GM12878 (cell line): ENCODE measurements around the gene TNXB. TPM values are rescaled to one million over a fixed set of nuclear protein-coding genes. Genes with fewer than 3 reads are reported as not detected.

Experiments
- ATAC-seq: fragments of 200-7000 bp; cut with Tn5 transposase; 3 replicates; pipeline ENCODE4 v1.9.1; 2020; ENCODE audit warnings: mild to moderate bottlenecking, moderate library complexity
- BruUV-seq: library from RNA; stranded (reverse); fragments of 400-500 nt; replicated peaks from 2 replicates; lab custom pipeline; 2021; lab: Mats Ljungman, UMichigan
- CTCF ChIA-PET: fragments of 300-600 bp; sonication (Branson Sonifier 250); formaldehyde crosslinking; extraction: SDS; loops from one replicate; lab custom pipeline; 2021; ENCODE audit warnings: inconsistent platforms; lab: Yijun Ruan, JAX
- POLR2A ChIA-PET: fragments of 350-600 bp; formaldehyde crosslinking; extraction: SDS; loops from one replicate; lab custom pipeline; 2021; ENCODE audit warnings: inconsistent platforms; lab: Charles Lee
- RAD21 ChIA-PET: fragments of 300-600 bp; sonication (Branson Sonifier 250); formaldehyde crosslinking; loops from one replicate; lab custom pipeline; 2023; ENCODE audit warnings: antibody characterized with exemption; ENCODE audit not compliant: unreplicated experiment; lab: Charles Lee
- SMC1A ChIA-PET: fragments of 300-600 bp; sonication (Branson Sonifier 250); formaldehyde crosslinking; loops from one replicate; lab custom pipeline; 2023; ENCODE audit not compliant: unreplicated experiment, uncharacterized antibody; lab: Charles Lee
- DNase-seq: peaks from one replicate; pipeline ENCODE4 v3.0.0-alpha.2; 2011; ENCODE audit warnings: low read depth, low spot score
- FAIRE-seq: peaks from 3 replicates; lab custom pipeline; 2011; peaks lifted over from hg19 to GRCh38; lab: Jason Lieb, UNC
- H2AFZ ChIP-seq: 2 replicates; pipeline ENCODE4 v1.6.0; 2011; ENCODE audit warnings: low read depth, low read length, control low read depth; ENCODE audit not compliant: control insufficient read depth
- H3K27ac ChIP-seq: 2 replicates; pipeline ENCODE4 v1.5.1; 2011; ENCODE audit warnings: control low read depth; ENCODE audit not compliant: control insufficient read depth, insufficient read depth
- H3K27me3 ChIP-seq, 2 experiments: replicated peaks in 1 of 2; 2 replicates each; pipeline versions ENCODE4 v1.6.0 to v1.6.1; 2011; ENCODE audit warnings: low read length in 1 of 2; ENCODE audit not compliant: control insufficient read depth in 2 of 2, insufficient read depth in 2 of 2
- H3K36me3 ChIP-seq, 2 experiments: 2 replicates each; pipeline ENCODE4 v1.5.1; 2011; ENCODE audit warnings: low read length in 1 of 2; ENCODE audit not compliant: control insufficient read depth in 2 of 2, insufficient read depth in 2 of 2
- H3K4me1 ChIP-seq: 2 replicates; pipeline ENCODE4 v1.6.1; 2011; ENCODE audit warnings: mild to moderate bottlenecking, low read length, moderate library complexity, mixed read lengths; ENCODE audit not compliant: control insufficient read depth, insufficient read depth
- H3K4me2 ChIP-seq: 2 replicates; pipeline ENCODE4 v1.6.0; 2011; ENCODE audit warnings: control low read depth; ENCODE audit not compliant: control insufficient read depth, insufficient read depth
- H3K4me3 ChIP-seq: fragments of 200-600 bp; sonication (generic); 2 replicates; pipeline ENCODE4 v1.5.1; 2016
- H3K79me2 ChIP-seq: 2 replicates; pipeline ENCODE4 v1.6.0; 2011; ENCODE audit warnings: low read length; ENCODE audit not compliant: control insufficient read depth, insufficient read depth
- H3K9ac ChIP-seq: 2 replicates; pipeline ENCODE4 v1.8.0; 2011; ENCODE audit warnings: low read length, control low read depth, mixed read lengths; ENCODE audit not compliant: control insufficient read depth, insufficient read depth
- H3K9me3 ChIP-seq: replicated peaks from 3 replicates; pipeline ENCODE4 v1.5.1; 2011; ENCODE audit warnings: mild to moderate bottlenecking, low read length; ENCODE audit not compliant: control insufficient read depth, insufficient read depth
- H4K20me1 ChIP-seq: 2 replicates; pipeline ENCODE4 v1.6.0; 2011; ENCODE audit not compliant: control insufficient read depth, insufficient read depth
- ASH2L ChIP-seq: fragments of 300-600, 200-600 bp; sonication (generic); IDR thresholded peaks from 2 replicates; pipeline ENCODE4 v1.6.1; 2017; ENCODE audit warnings: low read depth, mild to moderate bottlenecking, borderline replicate concordance
- CHD1 ChIP-seq: IDR thresholded peaks from 2 replicates; pipeline ENCODE4 v1.6.1; 2012; ENCODE audit warnings: low read depth, low read length, improper control_type of control experiment
- HDGF ChIP-seq: fragments of 450-650 bp; IDR thresholded peaks from 2 replicates; pipeline ENCODE4 v1.6.1; 2016; ENCODE audit warnings: antibody characterized with exemption
- POLR2A ChIP-seq: IDR thresholded peaks from 2 replicates; pipeline ENCODE4 v1.6.1; 2011; ENCODE audit warnings: low read depth, mild to moderate bottlenecking, low read length
- RELB ChIP-seq: fragments of 450-650 bp; IDR thresholded peaks from 2 replicates; pipeline ENCODE4 v1.6.1; 2017; ENCODE audit warnings: low read depth, mild to moderate bottlenecking, moderate library complexity
- TARDBP ChIP-seq: IDR thresholded peaks from 2 replicates; pipeline ENCODE4 v1.6.1; 2016; ENCODE audit warnings: borderline replicate concordance
- WGBS: methylation state at CpG from one replicate; pipeline ENCODE4 v1.1.6; 2016; ENCODE audit warnings: low lambda C conversion rate; ENCODE audit not compliant: insufficient replicate concordance, insufficient coverage; ENCODE audit errors: missing lambda C conversion rate; 5-methylcytosine and 5-hydroxymethylcytosine counted together
- in situ Hi-C: fragments of 300-500 bp; cut with MboI; formaldehyde crosslinking; loops from 9 replicates; pipeline ENCODE4 v1.14.3; 2018; ENCODE audit warnings: mixed read lengths
- intact Hi-C: fragments of 100-400 bp; cut with micrococcal nuclease; formaldehyde crosslinking; loops from one replicate; pipeline ENCODE4 v1.14.2; 2022; ENCODE audit not compliant: unreplicated experiment
- polyA plus RNA-seq, 11 experiments: library from polyadenylated mRNA; depleted of rRNA in 4 of 11; unstranded in 6 of 11; stranded (reverse) in 5 of 11; fragments of >200 nt; fragmentation: Nextera tagmentation in 4 of 11; fragmentation: Illumina TruSeq in 1 of 11; extraction: Ambion mirVana in 4 of 11; extraction: Trizol in 1 of 11; gene quantifications; 1 replicate in 1 of 11; 2 replicates in 10 of 11; pipeline versions ENCODE4 v1.2.1 to v1.2.3, GENCODE V29; 2011 to 2016; ENCODE audit warnings: inconsistent platforms in 2 of 11, missing spikeins in 2 of 11, low read depth in 1 of 11
- total RNA-seq, 4 experiments: library from RNA; depleted of rRNA in 3 of 4; stranded (reverse); fragments of >200 nt in 3 of 4; fragmentation: Illumina TruSeq in 1 of 4; extraction: Trizol in 1 of 4; gene quantifications; 2 replicates each; pipeline versions ENCODE4 v1.2.1 to v1.2.3, GENCODE V29; 2013 to 2021

The TNXB gene
- total and polyA plus RNA-seq, 10 of the 15 experiments (the other 5 are each of a cell fraction or from before 2014, with no cell fraction given): 0.03 to 2.5 (median 0.68) TPM; not detected in 2

GRCh38 chr6:32115623-32116022 lies 6.5 kb upstream of the TNXB start:
- WGBS: 97% methylated on average over 6 of the region's 6 CpGs
- no peak overlapping the region for H3K4me3 ChIP-seq
- RAD21 ChIA-PET: no interaction called here
- CTCF ChIA-PET: no interaction called here
- TF ChIP-seq HDGF (no peak), RELB (no peak), ASH2L (no peak), CHD1 (no peak)
- TF ChIP-seq, all 136 proteins: peak for 0
- intact Hi-C loops: loop anchor here (5.0 to 10.0 kb wide), 2 partner anchors 127 to 669 kb away; no protein-coding TSS in a partner anchor
- no peak for FAIRE-seq
- Histone ChIP-seq H3K9ac (no peak overlapping the region), H3K4me2 (no peak overlapping the region), H3K27me3 (no peaks in the 10 kb centered on the region), H3K4me1 (no peaks in the 10 kb centered on the region), H2AFZ (no peak overlapping the region), H3K9me3 (no peaks in the 10 kb centered on the region), H4K20me1 (no peaks in the 10 kb centered on the region), H3K36me3 (peaks cover 7 to 19% of the 10 kb centered on the region in 2 experiments), H3K79me2 (no peaks in the 10 kb centered on the region), H3K27ac (no peak overlapping the region)
- DNase-seq: no peak
- SMC1A ChIA-PET: interaction anchor here (0.6 kb wide), 1 partner anchor 217 kb away, joined by 4 read pairs; no protein-coding TSS in a partner anchor
- in situ Hi-C loops: no loop called here
- no peak for ATAC-seq
- POLR2A ChIA-PET: interaction anchor here (1.4 kb wide), 1 partner anchor 13 kb away, joined by 3 read pairs; the partner anchor contains the start of gene ATF6B
- BruUV-seq: TSS peak; percentile 52

GRCh38 chr6:32114796-32115195 lies 5.7 kb upstream of the TNXB start:
- CTCF ChIA-PET: interaction anchor here (0.8 to 1.2 kb wide), 2 partner anchors 49 to 67 kb away, joined by 3 read pairs; no protein-coding TSS in a partner anchor
- WGBS: 99% methylated on average over 8 of the region's 8 CpGs
- TF ChIP-seq TARDBP (no peak), POLR2A (0 out of 2 replicates have a peak, but pooled peaks have one; percentile 19)
- intact Hi-C loops: loop anchor here (5.0 to 10.0 kb wide), 2 partner anchors 128 to 670 kb away; no protein-coding TSS in a partner anchor
- no TSS peak for BruUV-seq
- no peaks in the 10 kb centered on the region; a peak in 1 of 4 replicates for H3K27me3 ChIP-seq
- peaks cover 7 to 19% of the 10 kb centered on the region in 2 experiments for H3K36me3 ChIP-seq
- H2AFZ ChIP-seq: no peak overlapping the region
- H3K4me2 ChIP-seq: no peak overlapping the region
- H4K20me1 ChIP-seq: no peaks in the 10 kb centered on the region
- no peak overlapping the region for H3K9ac ChIP-seq
- ATAC-seq (no peak), DNase-seq (no peak), FAIRE-seq (no peak)
- H3K4me1 ChIP-seq: no peaks in the 10 kb centered on the region
- H3K9me3 ChIP-seq: no peaks in the 10 kb centered on the region
- SMC1A ChIA-PET: interaction anchor here (0.6 kb wide), 1 partner anchor 215 kb away, joined by 5 read pairs; no protein-coding TSS in a partner anchor
- H3K79me2 ChIP-seq: no peaks in the 10 kb centered on the region
- in situ Hi-C loops: no loop called here
- POLR2A ChIA-PET: interaction anchor here (1.4 kb wide), 1 partner anchor 13 kb away, joined by 3 read pairs; the partner anchor contains the start of gene ATF6B
- H3K4me3 ChIP-seq: no peak overlapping the region
- no peak overlapping the region for H3K27ac ChIP-seq
- RAD21 ChIA-PET: interaction anchor here (1.0 kb wide), 1 partner anchor 13 kb away, joined by 3 read pairs; no protein-coding TSS in a partner anchor
